HTR-8/SVneo (cell line): ENCODE data around the gene TSHZ2.
"Not testable (repeated sequence)": the region's sequence is repeated elsewhere in the genome, so short reads cannot be mapped to it uniquely, and the experiment has no call there.

Source experiments
- DNase-seq: peaks from one replicate; pipeline ENCODE4 v3.0.0; 2011; ENCODE audit warnings: low spot score, mixed read lengths; ENCODE audit not compliant: insufficient read length
- FAIRE-seq: peaks from 2 replicates; lab custom pipeline; 2011; peaks lifted over from hg19 to GRCh38; lab: Jason Lieb, UNC

Gene TSHZ2

GRCh38 chr20:53494753-53495152 is 522.6 kb downstream of the TSHZ2 start:
- FAIRE-seq (no peak), DNase-seq (no peak)

GRCh38 chr20:53495398-53496092 is 523.4 kb downstream of the TSHZ2 start:
- FAIRE-seq: peak; percentile 80

GRCh38 chr20:53497246-53497645 is 525.1 kb downstream of the TSHZ2 start:
- DNase-seq: no peak

More at GRCh38 chr20:53495398-53496092, 523.4 kb downstream of the TSHZ2 start:
- DNase-seq: no peak

GRCh38 chr20:53498341-53498740 is 526.2 kb downstream of the TSHZ2 start:
- DNase-seq: no peak
- FAIRE-seq: peak; percentile 86

More at GRCh38 chr20:53497246-53497645, 525.1 kb downstream of the TSHZ2 start:
- FAIRE-seq: no peak

- no peak for DNase-seq
- no peak for FAIRE-seq
These were observed 528.5 kb downstream of the TSHZ2 start for GRCh38 chr20:53500651-53501050.

- peak; percentile 64 for FAIRE-seq
- no peak for DNase-seq
These were observed 530.7 kb downstream of the TSHZ2 start for GRCh38 chr20:53502820-53503219.

GRCh38 chr20:53503517-53503919 is 531.4 kb downstream of the TSHZ2 start:
- DNase-seq (no peak), FAIRE-seq (peak; percentile 58)

GRCh38 chr20:53504106-53504505 is 531.9 kb downstream of the TSHZ2 start:
- FAIRE-seq, DNase-seq: not testable (repeated sequence)

GRCh38 chr20:53510262-53510661 is 538.1 kb downstream of the TSHZ2 start:
- no peak for FAIRE-seq

GRCh38 chr20:53510704-53511103 is 538.5 kb downstream of the TSHZ2 start:
- peak; percentile 74 for FAIRE-seq
- no peak for DNase-seq

More at GRCh38 chr20:53510262-53510661, 538.1 kb downstream of the TSHZ2 start:
- no peak for DNase-seq

GRCh38 chr20:53512076-53512475 is 539.9 kb downstream of the TSHZ2 start:
- FAIRE-seq (no peak), DNase-seq (no peak)

GRCh38 chr20:53513168-53513488 is 541.0 kb downstream of the TSHZ2 start:
- FAIRE-seq: no peak

GRCh38 chr20:53513489-53514298 is 541.5 kb downstream of the TSHZ2 start:
- FAIRE-seq (peak; percentile 28), DNase-seq (no peak)

More at GRCh38 chr20:53513168-53513488, 541.0 kb downstream of the TSHZ2 start:
- no peak for DNase-seq

GRCh38 chr20:53515749-53516148 is 543.6 kb downstream of the TSHZ2 start:
- no peak for FAIRE-seq
- no peak for DNase-seq

- peak; percentile 96 for FAIRE-seq
- DNase-seq: no peak
These were observed 545.0 kb downstream of the TSHZ2 start for GRCh38 chr20:53517146-53517545.

- not testable (repeated sequence) for DNase-seq
- peak; percentile 42 for FAIRE-seq
These were observed 549.3 kb downstream of the TSHZ2 start for GRCh38 chr20:53521421-53521820.

GRCh38 chr20:53522026-53522425 is 549.9 kb downstream of the TSHZ2 start:
- FAIRE-seq: peak; percentile 58
- DNase-seq: no peak

GRCh38 chr20:53522696-53523095 is 550.5 kb downstream of the TSHZ2 start:
- FAIRE-seq: peak; percentile 40
- DNase-seq: no peak

GRCh38 chr20:53523615-53524014 is 551.5 kb downstream of the TSHZ2 start:
- DNase-seq: not testable (repeated sequence)
- FAIRE-seq: peak; percentile 26

- DNase-seq (no peak), FAIRE-seq (peak; percentile 62)
These were observed 552.6 kb downstream of the TSHZ2 start for GRCh38 chr20:53524589-53525312.

GRCh38 chr20:53527196-53527595 is 555.0 kb downstream of the TSHZ2 start:
- FAIRE-seq (no peak), DNase-seq (no peak)
